Measurements from ENCODE around the gene CEP104. TPM values are rescaled to one million over a fixed set of nuclear protein-coding genes. Genes with fewer than 3 reads are reported as not detected.

The CEP104 gene
- polyA plus RNA-seq, 3 donors = 8.3 to 25.1 (median 13.0) TPM

- peaks cover 19% of the 10 kb centered on the region for H3K4me1 Mint-ChIP-seq
- 79% methylated on average over 3 of the region's 8 CpGs for WGBS (ENCODE audit: insufficient coverage)
- H3K27ac ChIP-seq (ENCODE audit: low read depth in 1 of 2, low read length in 2 of 2) = no peak overlapping the region
- H3K4me3 ChIP-seq (replicated peaks in 1 of 3; ENCODE audit: low read depth in 2 of 3, low read length in 3 of 3) = no peak overlapping the region
- no peaks in the 10 kb centered on the region for H3K9me3 Mint-ChIP-seq
- H3K27ac Mint-ChIP-seq = peak overlapping the region in 1 of 7 donors; percentile 6
- no peak for TF ChIP-seq CTCF (IDR thresholded peaks at IDR 0.05)
- H3K79me2 ChIP-seq (ENCODE audit: insufficient read depth, low read length) = no peaks in the 10 kb centered on the region
- no peak overlapping the region for H2AFZ ChIP-seq (ENCODE audit: insufficient read depth, low read depth, low read length, poor library complexity, severe bottlenecking)
- no peak for DNase-seq
- H3K27me3 ChIP-seq (ENCODE audit: control insufficient read depth in 2 of 2, insufficient read depth in 2 of 2, low read length in 2 of 2) = no peaks in the 10 kb centered on the region
- H4K20me1 ChIP-seq (ENCODE audit: insufficient read depth, low read length) = no peaks in the 10 kb centered on the region
- no peaks in the 10 kb centered on the region for H3K9me3 ChIP-seq (replicated peaks in 1 of 2; ENCODE audit: control insufficient read depth in 1 of 2, insufficient read depth in 1 of 2, low read length in 2 of 2)
- no peak overlapping the region for H3K4me2 ChIP-seq (replicated peaks; ENCODE audit: extremely low read depth, low read length, poor library complexity, severe bottlenecking)
- intact Hi-C loops (cut with micrococcal nuclease) = no loop called here
- no peak overlapping the region for H3K4me3 Mint-ChIP-seq
- H3K4me1 ChIP-seq (ENCODE audit: control insufficient read depth in 1 of 2, insufficient read depth in 2 of 2, low read length in 2 of 2) = peaks cover 22 to 24% of the 10 kb centered on the region in 2 donors
- no peak overlapping the region for H3K9ac ChIP-seq (ENCODE audit: insufficient read depth, low read length, poor library complexity, severe bottlenecking)
- H3K36me3 Mint-ChIP-seq = peaks cover 57 to 70% of the 10 kb centered on the region in 2 donors
- H3K27me3 Mint-ChIP-seq (ENCODE audit: low read depth in 3 of 3) = peaks cover 0 to 2% (median 0%) of the 10 kb centered on the region in 3 donors
- peaks cover 38 to 75% of the 10 kb centered on the region in 2 donors for H3K36me3 ChIP-seq (replicated peaks in 1 of 2; ENCODE audit: control insufficient read depth in 1 of 2, insufficient read depth in 2 of 2, low read length in 2 of 2)
These were observed 29.7 kb upstream of the CEP104 start for GRCh38 chr1:3886691-3887090.

- Mint-ChIP-seq H3K4me3 (no peak overlapping the region), H3K27me3 (ENCODE audit: low read depth in 3 of 3) (peaks cover 0 to 2% (median 0%) of the 10 kb centered on the region in 3 donors), H3K9me3 (no peaks in the 10 kb centered on the region), H3K4me1 (peaks cover 16% of the 10 kb centered on the region), H3K36me3 (peaks cover 57 to 70% of the 10 kb centered on the region in 2 donors), H3K27ac (peak overlapping the region in 3 of 7 donors; percentile 6 to 63 (median 52))
- TF ChIP-seq CTCF (IDR thresholded peaks at IDR 0.05) = no peak
- no peaks in the 10 kb centered on the region for H3K79me2 ChIP-seq (ENCODE audit: insufficient read depth, low read length)
- H3K9ac ChIP-seq (ENCODE audit: insufficient read depth, low read length, poor library complexity, severe bottlenecking) = no peak overlapping the region
- no peaks in the 10 kb centered on the region for H4K20me1 ChIP-seq (ENCODE audit: insufficient read depth, low read length)
- H3K36me3 ChIP-seq (replicated peaks in 1 of 2; ENCODE audit: control insufficient read depth in 1 of 2, insufficient read depth in 2 of 2, low read length in 2 of 2) = peaks cover 38 to 75% of the 10 kb centered on the region in 2 donors
- peaks cover 17 to 19% of the 10 kb centered on the region in 2 donors for H3K4me1 ChIP-seq (ENCODE audit: control insufficient read depth in 1 of 2, insufficient read depth in 2 of 2, low read length in 2 of 2)
- H3K27me3 ChIP-seq (ENCODE audit: control insufficient read depth in 2 of 2, insufficient read depth in 2 of 2, low read length in 2 of 2) = no peaks in the 10 kb centered on the region
- no peak overlapping the region for H3K4me2 ChIP-seq (replicated peaks; ENCODE audit: extremely low read depth, low read length, poor library complexity, severe bottlenecking)
- WGBS (ENCODE audit: insufficient coverage) = 87% methylated on average over 14 of the region's 15 CpGs
- DNase-seq = no peak
- no peak overlapping the region for H3K27ac ChIP-seq (ENCODE audit: low read depth in 1 of 2, low read length in 2 of 2)
- no peak overlapping the region for H2AFZ ChIP-seq (ENCODE audit: insufficient read depth, low read depth, low read length, poor library complexity, severe bottlenecking)
- H3K4me3 ChIP-seq (replicated peaks in 1 of 3; ENCODE audit: low read depth in 2 of 3, low read length in 3 of 3) = no peak overlapping the region
- intact Hi-C loops (cut with micrococcal nuclease) = no loop called here
- H3K9me3 ChIP-seq (replicated peaks in 1 of 2; ENCODE audit: control insufficient read depth in 1 of 2, insufficient read depth in 1 of 2, low read length in 2 of 2) = no peaks in the 10 kb centered on the region
These were observed 29.2 kb upstream of the CEP104 start for GRCh38 chr1:3886106-3886670.
